ENCODE data around the gene UAP1. TPM values are rescaled to one million over a fixed set of nuclear protein-coding genes. Genes with fewer than 3 reads are reported as not detected.
A peak's percentile ranks its signal among the peaks of the same experiment; 100 is the strongest.

UAP1 gene
- total RNA-seq, 4 donors from 2014 or later = 39.2 to 84.7 (median 64.0) TPM

- DNase-seq = no peak
- H3K4me1 ChIP-seq = no peaks in the 10 kb centered on the region
- WGBS, 2 donors = 62 to 64% methylated on average over 10 of the region's 10 CpGs
- no peaks in the 10 kb centered on the region for H3K36me3 ChIP-seq
- intact Hi-C loops (cut with DNase I) = no loop called here
- no peak for TF ChIP-seq POLR2A (IDR thresholded peaks at IDR 0.05)
- no peak for TF ChIP-seq CTCF (IDR thresholded peaks at IDR 0.05)
- peak overlapping the region; percentile 28 to 69 (median 57) for H3K27ac ChIP-seq
- no peaks in the 10 kb centered on the region for H3K27me3 ChIP-seq
- no peaks in the 10 kb centered on the region for H3K9me3 ChIP-seq
- peak overlapping the region in 1 of 3 donors; percentile 4 for H3K4me3 ChIP-seq (replicated peaks in 1 of 3)
Measured at GRCh38 chr1:162631546-162632191, 70.1 kb downstream of the UAP1 start.

- intact Hi-C loops (cut with DNase I) = no loop called here
- WGBS, 2 donors = 69 to 72% methylated on average over 4 of the region's 4 CpGs
- peak; percentile 8 to 23 for DNase-seq
Measured at GRCh38 chr1:162632217-162632666, 70.7 kb downstream of the UAP1 start, which contains the start of gene DDR2. Gene DDR2 (plus strand): TSS chr1:162632464. CDS start chr1:162719064, 86,600 bp downstream.

GRCh38 chr1:162632698-162633080 lies 71.2 kb downstream of the UAP1 start:
- WGBS, 2 donors = 61 to 62% methylated on average over 4 of the region's 4 CpGs
- no peak for TF ChIP-seq POLR2A (IDR thresholded peaks at IDR 0.05)
- no peak for TF ChIP-seq CTCF (IDR thresholded peaks at IDR 0.05)
- H3K27ac ChIP-seq = peak overlapping the region; percentile 19 to 57 (median 41)
- H3K27me3 ChIP-seq = no peaks in the 10 kb centered on the region
- no peaks in the 10 kb centered on the region for H3K36me3 ChIP-seq
- intact Hi-C loops (cut with DNase I) = no loop called here
- no peak for DNase-seq
- H3K4me3 ChIP-seq (replicated peaks in 1 of 3) = peak overlapping the region in 1 of 3 donors; percentile 8
- H3K4me1 ChIP-seq = no peaks in the 10 kb centered on the region
- H3K9me3 ChIP-seq = no peaks in the 10 kb centered on the region

More at GRCh38 chr1:162632217-162632666, 70.7 kb downstream of the UAP1 start, which contains the start of gene DDR2:
- Histone ChIP-seq H3K9me3 (no peaks in the 10 kb centered on the region), H3K4me3 (replicated peaks in 1 of 3) (peak within 1 kb of the TSS in 1 of 3 donors; percentile 8), H3K36me3 (no peaks in the 10 kb centered on the region), H3K4me1 (no peaks in the 10 kb centered on the region), H3K27me3 (no peaks in the 10 kb centered on the region), H3K27ac (peak within 1 kb of the TSS; percentile 28 to 69 (median 57))
- TF ChIP-seq CTCF (IDR thresholded peaks at IDR 0.05) (no peak), POLR2A (IDR thresholded peaks at IDR 0.05) (no peak)

- H3K36me3 ChIP-seq = no peaks in the 10 kb centered on the region
- peak overlapping the region in 2 of 3 donors; percentile 41 to 57 for H3K27ac ChIP-seq
- H3K9me3 ChIP-seq = no peaks in the 10 kb centered on the region
- no peak overlapping the region for H3K4me3 ChIP-seq (replicated peaks in 1 of 3)
- WGBS, 2 donors = 57 to 77% methylated on average over 8 of the region's 8 CpGs
- intact Hi-C loops (cut with DNase I) = no loop called here
- no peaks in the 10 kb centered on the region for H3K27me3 ChIP-seq
- no peak for DNase-seq
- no peaks in the 10 kb centered on the region for H3K4me1 ChIP-seq
- no peak for TF ChIP-seq CTCF (IDR thresholded peaks at IDR 0.05)
Measured at GRCh38 chr1:162633081-162633762, 71.7 kb downstream of the UAP1 start.

- WGBS, 2 donors = 52 to 54% methylated on average over 4 of the region's 4 CpGs
- Histone ChIP-seq H3K27ac (no peak overlapping the region), H3K4me1 (no peaks in the 10 kb centered on the region), H3K4me3 (replicated peaks in 1 of 3) (no peak overlapping the region), H3K27me3 (no peaks in the 10 kb centered on the region), H3K36me3 (no peaks in the 10 kb centered on the region), H3K9me3 (no peaks in the 10 kb centered on the region)
- intact Hi-C loops (cut with DNase I) = no loop called here
- TF ChIP-seq POLR2A (IDR thresholded peaks at IDR 0.05) (no peak), CTCF (IDR thresholded peaks at IDR 0.05) (no peak)
- no peak for DNase-seq
Measured at GRCh38 chr1:162635418-162635817, 73.9 kb downstream of the UAP1 start.

All from thyroid gland (tissue), 4 donors.